SW 1271 (cell line): Measurements from ENCODE around the gene CFAP119.

ENCODE experiments used
- DNase-seq, 2 experiments: peaks; one replicate each; lab custom pipeline; 2025; lab: John Stamatoyannopoulos, UW

CFAP119 gene

GRCh38 chr16:30762991-30763725 is 1.3 kb upstream of the CFAP119 start:
- no peak for DNase-seq

- DNase-seq: no peak
These were observed 385 bp downstream of the CFAP119 start for GRCh38 chr16:30761427-30761927.

- no peak for DNase-seq
These were observed 1.1 kb downstream of the CFAP119 start for GRCh38 chr16:30760577-30761426.

GRCh38 chr16:30760001-30760559 is 1.8 kb downstream of the CFAP119 start:
- DNase-seq: no peak

- no peak for DNase-seq
These were observed 2.8 kb downstream of the CFAP119 start for GRCh38 chr16:30758988-30759491.

- DNase-seq: no peak
These were observed 4.5 kb downstream of the CFAP119 start for GRCh38 chr16:30757316-30757715.

- no peak for DNase-seq
These were observed 5.1 kb downstream of the CFAP119 start for GRCh38 chr16:30756781-30757100.

GRCh38 chr16:30755955-30756780 is 5.7 kb downstream of the CFAP119 start:
- no peak for DNase-seq

GRCh38 chr16:30753596-30753995 is 8.3 kb downstream of the CFAP119 start:
- no peak for DNase-seq

- no peak for DNase-seq
These were observed 10.9 kb downstream of the CFAP119 start for GRCh38 chr16:30750876-30751465.

- no peak for DNase-seq
These were observed 11.7 kb downstream of the CFAP119 start for GRCh38 chr16:30750201-30750600.

GRCh38 chr16:30748634-30749445 is 13.0 kb downstream of the CFAP119 start:
- DNase-seq: peak in 1 of 2 experiments; percentile 37

- peak; percentile 98 to 99 for DNase-seq
These were observed 13.8 kb downstream of the CFAP119 start, which contains the start of gene PHKG2 for GRCh38 chr16:30747799-30748633. Gene PHKG2 (plus strand): TSS chr16:30748425. CDS start chr16:30748821, 396 bp downstream.

GRCh38 chr16:30747331-30747730 is 14.5 kb downstream of the CFAP119 start:
- no peak for DNase-seq

GRCh38 chr16:30746638-30747175 is 15.2 kb downstream of the CFAP119 start:
- no peak for DNase-seq

- no peak for DNase-seq
These were observed 16.8 kb downstream of the CFAP119 start for GRCh38 chr16:30745082-30745481.

GRCh38 chr16:30744183-30744582 is 17.7 kb downstream of the CFAP119 start:
- DNase-seq: no peak

- DNase-seq: no peak
These were observed 18.1 kb downstream of the CFAP119 start for GRCh38 chr16:30743716-30744115.

- peak; percentile 64 to 90 for DNase-seq
These were observed 20.4 kb downstream of the CFAP119 start for GRCh38 chr16:30741461-30741914.
